HL-60 (cell line): ENCODE data around the gene SNAPC4.
A peak's percentile ranks its signal among the peaks of the same experiment; 100 is the strongest.

Experiments
- DNase-seq, 2 experiments: peaks; one replicate each; pipeline ENCODE4 v3.0.0-alpha.2; 2010 to 2020; ENCODE audit warnings: low read depth in 1 of 2, low spot score in 1 of 2
- H3K27ac ChIP-seq: fragments of 250-450 bp; sonication (Bioruptor Pico); replicated peaks from 2 replicates; pipeline ENCODE4 v1.5.1; 2020; ENCODE audit warnings: mild to moderate bottlenecking, moderate library complexity
- H3K27me3 ChIP-seq: fragments of 250-450 bp; sonication (Bioruptor Pico); 2 replicates; pipeline ENCODE4 v1.5.1; 2021; ENCODE audit warnings: mild to moderate bottlenecking, moderate library complexity; ENCODE audit not compliant: insufficient read depth, poor library complexity, severe bottlenecking
- H3K4me3 ChIP-seq: replicated peaks from 2 replicates; pipeline ENCODE4 v1.5.1; 2011; ENCODE audit warnings: mild to moderate bottlenecking, control low read depth, low read length; ENCODE audit not compliant: insufficient read depth
- CTCF ChIP-seq: IDR thresholded peaks from one replicate; pipeline ENCODE4 v1.5.1; 2011; ENCODE audit warnings: low read length, control low read depth, inconsistent platforms; ENCODE audit not compliant: insufficient read depth
- GABPA ChIP-seq: IDR thresholded peaks from 2 replicates; pipeline ENCODE4 v1.6.1; 2012; ENCODE audit warnings: low read depth
- POLR2AphosphoS5 ChIP-seq: IDR thresholded peaks from 2 replicates; pipeline ENCODE4 v1.6.1; 2012; ENCODE audit warnings: low read depth
- REST ChIP-seq: IDR thresholded peaks from 2 replicates; pipeline ENCODE4 v1.6.1; 2012; ENCODE audit warnings: low read depth; ENCODE audit not compliant: insufficient replicate concordance
- SPI1 ChIP-seq: IDR thresholded peaks from 2 replicates; pipeline ENCODE4 v1.6.1; 2012; ENCODE audit warnings: low read depth, mild to moderate bottlenecking, borderline replicate concordance

Gene SNAPC4

GRCh38 chr9:136367296-136368145 is 32.4 kb downstream of the SNAPC4 start:
- DNase-seq: no peak
- no peak for TF ChIP-seq CTCF
- TF ChIP-seq SPI1: no peak
- no peak for TF ChIP-seq REST
- no peak for TF ChIP-seq POLR2AphosphoS5
- TF ChIP-seq GABPA: no peak
- H3K27ac ChIP-seq: peak overlapping the region; percentile 66; the same call in 1 of the 2 replicates
- no peak overlapping the region for H3K4me3 ChIP-seq
- no peaks in the 10 kb centered on the region for H3K27me3 ChIP-seq

GRCh38 chr9:136366826-136367225 is 33.1 kb downstream of the SNAPC4 start:
- H3K27ac ChIP-seq: peak overlapping the region; percentile 66
- TF ChIP-seq SPI1: no peak
- TF ChIP-seq REST: no peak
- TF ChIP-seq POLR2AphosphoS5: peak; percentile 5; the same call in 1 of the 2 replicates
- TF ChIP-seq CTCF: no peak
- TF ChIP-seq GABPA: no peak
- no peak overlapping the region for H3K4me3 ChIP-seq
- no peaks in the 10 kb centered on the region for H3K27me3 ChIP-seq
- no peak for DNase-seq

GRCh38 chr9:136365775-136366222 is 34.2 kb downstream of the SNAPC4 start:
- no peak overlapping the region for H3K4me3 ChIP-seq
- H3K27me3 ChIP-seq: no peaks in the 10 kb centered on the region
- H3K27ac ChIP-seq: peak overlapping the region; percentile 66
- TF ChIP-seq GABPA (no peak), POLR2AphosphoS5 (no peak), CTCF (no peak), SPI1 (peak; percentile 49; the same call in 1 of the 2 replicates)
- peak in 1 of 2 experiments; percentile 74 for DNase-seq
